ENCODE measurements around the gene GRIK1. TPM values are rescaled to one million over a fixed set of nuclear protein-coding genes. Genes with fewer than 3 reads are reported as not detected.

Gene GRIK1
- total RNA-seq, 2 donors from 2014 or later: 0.36 TPM; not detected in 1

DNA sequence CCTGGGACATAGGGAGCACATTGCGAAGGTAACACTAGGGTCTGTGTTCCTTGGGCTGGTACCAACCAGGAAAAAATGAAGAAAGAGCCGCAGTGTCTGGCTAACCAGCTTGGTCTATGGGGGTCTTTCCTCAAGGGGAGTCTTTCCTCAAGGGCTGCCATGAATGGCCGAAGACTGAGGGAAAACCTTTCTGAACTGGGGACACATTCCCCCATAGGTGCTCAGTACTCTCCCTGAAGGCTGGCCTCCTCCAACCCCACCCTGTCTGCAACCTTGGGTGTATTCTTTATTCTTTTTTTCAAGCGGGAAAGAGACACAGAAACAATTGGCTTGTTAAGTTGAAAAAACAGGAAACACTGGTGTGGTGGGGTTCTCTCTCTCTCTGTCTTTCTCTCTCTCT is 440.6 kb downstream of the GRIK1 start:
- intact Hi-C loops (cut with DNase I): no loop called here
- no peaks in the 10 kb centered on the region for H3K9me3 ChIP-seq
- DNase-seq (ENCODE audit: low spot score): no peak
- no peaks in the 10 kb centered on the region for H3K4me1 ChIP-seq (replicated peaks)
- 96% methylated on average over 4 of the region's 4 CpGs for WGBS
- H3K36me3 ChIP-seq: no peaks in the 10 kb centered on the region
- no peak overlapping the region for H3K4me3 ChIP-seq
- TF ChIP-seq POLR2A (IDR thresholded peaks at IDR 0.05) (no peak), CTCF (IDR thresholded peaks at IDR 0.05) (no peak), POLR2AphosphoS5 (IDR thresholded peaks at IDR 0.05) (no peak)
- no peaks in the 10 kb centered on the region for H3K27me3 ChIP-seq (replicated peaks; ENCODE audit: insufficient read depth)
- H3K27ac ChIP-seq: no peak overlapping the region

DNA sequence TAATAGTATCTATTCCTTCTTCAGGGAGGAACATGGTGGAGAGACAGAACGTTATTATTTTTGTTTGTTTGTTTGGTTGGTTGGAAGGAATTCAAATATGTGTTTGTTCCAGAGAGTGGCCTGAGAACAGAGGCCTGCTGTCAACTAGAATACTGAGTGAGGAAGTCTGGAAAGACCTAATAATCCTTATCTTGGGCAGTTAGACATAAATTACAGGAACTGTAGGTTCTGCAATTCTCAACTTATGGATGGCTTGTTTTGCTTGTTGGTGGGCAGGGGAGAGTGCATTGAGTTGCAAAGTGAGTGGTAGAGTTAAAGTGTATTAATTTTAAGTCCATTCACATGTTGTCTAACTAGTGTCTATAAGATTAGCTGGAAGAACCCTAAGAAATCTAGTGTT is 443.5 kb downstream of the GRIK1 start:
- Histone ChIP-seq H3K4me3 (no peak overlapping the region), H3K36me3 (no peaks in the 10 kb centered on the region), H3K4me1 (replicated peaks) (no peaks in the 10 kb centered on the region), H3K9me3 (no peaks in the 10 kb centered on the region), H3K27ac (no peak overlapping the region), H3K27me3 (replicated peaks; ENCODE audit: insufficient read depth) (no peaks in the 10 kb centered on the region)
- TF ChIP-seq CTCF (IDR thresholded peaks at IDR 0.05) (no peak), POLR2A (IDR thresholded peaks at IDR 0.05) (no peak), POLR2AphosphoS5 (IDR thresholded peaks at IDR 0.05) (no peak)
- intact Hi-C loops (cut with DNase I): no loop called here
- no peak for DNase-seq (ENCODE audit: low spot score)
- 37% methylated on average over 1 of the region's 1 CpG for WGBS

GRCh38 chr21:29490016-29490415 is 449.8 kb downstream of the GRIK1 start:
- 92% methylated on average over 3 of the region's 3 CpGs for WGBS
- Histone ChIP-seq H3K27me3 (replicated peaks; ENCODE audit: insufficient read depth) (no peaks in the 10 kb centered on the region), H3K4me3 (no peak overlapping the region), H3K27ac (no peak overlapping the region), H3K4me1 (replicated peaks) (no peaks in the 10 kb centered on the region), H3K9me3 (no peaks in the 10 kb centered on the region), H3K36me3 (no peaks in the 10 kb centered on the region)
- intact Hi-C loops (cut with DNase I): no loop called here
- DNase-seq (ENCODE audit: low spot score): no peak
- TF ChIP-seq POLR2AphosphoS5 (IDR thresholded peaks at IDR 0.05) (no peak), CTCF (IDR thresholded peaks at IDR 0.05) (no peak), POLR2A (IDR thresholded peaks at IDR 0.05) (no peak)

- H3K36me3 ChIP-seq: no peaks in the 10 kb centered on the region
- H3K27ac ChIP-seq: no peak overlapping the region
- H3K4me3 ChIP-seq: no peak overlapping the region
- H3K4me1 ChIP-seq (replicated peaks): no peaks in the 10 kb centered on the region
- TF ChIP-seq POLR2AphosphoS5 (IDR thresholded peaks at IDR 0.05): no peak
- no peak for TF ChIP-seq POLR2A (IDR thresholded peaks at IDR 0.05)
- TF ChIP-seq CTCF (IDR thresholded peaks at IDR 0.05): no peak
- no peaks in the 10 kb centered on the region for H3K27me3 ChIP-seq (replicated peaks; ENCODE audit: insufficient read depth)
- WGBS: 66% methylated on average over 4 of the region's 4 CpGs
- no peaks in the 10 kb centered on the region for H3K9me3 ChIP-seq
- intact Hi-C loops (cut with DNase I): no loop called here
- no peak for DNase-seq (ENCODE audit: low spot score)
Observed at GRCh38 chr21:29487154-29487553, 452.6 kb downstream of the GRIK1 start.

Other genes with a start within 250 kb of the GRIK1 start
- not detected for gene CLDN17, start 226.8 kb upstream of the GRIK1 start, total RNA-seq

All from prostate gland (tissue), 2 donors.